HEK293 (cell line): ENCODE results near the gene CEP72.

Experiments
- CTCF ChIA-PET: fragments of 350-600 bp; formaldehyde crosslinking; extraction: SDS; loops from one replicate; lab custom pipeline; 2021; ENCODE audit warnings: antibody characterized with exemption; lab: Yijun Ruan, JAX
- POLR2A ChIA-PET: fragments of 300-600 bp; formaldehyde crosslinking; extraction: SDS; loops from one replicate; lab custom pipeline; 2020; ENCODE audit warnings: antibody characterized with exemption, inconsistent platforms; lab: Yijun Ruan, JAX
- H3K27ac ChIP-seq: fragments of 200-500 bp; sonication (Bioruptor generic); 2 replicates; pipeline ENCODE4 v1.5.1; 2014; ENCODE audit warnings: low read depth, low read length, control low read depth, inconsistent platforms; ENCODE audit errors: extremely low read depth
- H3K36me3 ChIP-seq, 2 experiments: fragments of 200-500 bp in 1 of 2; sonication (Bioruptor generic) in 1 of 2; 1 replicate in 1 of 2; 2 replicates in 1 of 2; pipeline ENCODE4 v1.5.1; 2014 to 2017; ENCODE audit warnings: inconsistent platforms in 2 of 2, low read length in 2 of 2; ENCODE audit not compliant: control insufficient read depth in 2 of 2, insufficient read depth in 1 of 2
- H3K4me1 ChIP-seq: fragments of 200-500 bp; sonication (Bioruptor generic); 2 replicates; pipeline ENCODE4 v1.5.1; 2014; ENCODE audit warnings: mild to moderate bottlenecking, low read length, inconsistent platforms; ENCODE audit not compliant: control insufficient read depth, insufficient read depth
- H3K4me3 ChIP-seq: 2 replicates; pipeline ENCODE4 v1.5.1; 2011; ENCODE audit warnings: low read depth, mild to moderate bottlenecking, control low read depth, low read length, moderate library complexity
- H3K9me3 ChIP-seq: fragments of 200-500 bp; sonication (Bioruptor generic); 2 replicates; pipeline ENCODE4 v1.5.1; 2014; ENCODE audit warnings: low read depth, low read length, inconsistent platforms; ENCODE audit not compliant: control insufficient read depth, insufficient read depth
- EGR2 ChIP-seq: fragments of 450-650 bp; formaldehyde crosslinking; IDR thresholded peaks from 2 replicates; pipeline ENCODE4 v1.5.1; 2016; ENCODE audit warnings: low read depth, missing biosample characterization, missing genetic modification characterization
- GLIS1 ChIP-seq: fragments of 450-650 bp; formaldehyde crosslinking; IDR thresholded peaks from 2 replicates; pipeline ENCODE4 v1.5.1; 2016; ENCODE audit warnings: missing biosample characterization, missing genetic modification characterization
- IKZF3 ChIP-seq: fragments of 450-650 bp; IDR thresholded peaks from 2 replicates; pipeline ENCODE4 v1.5.0; 2018; ENCODE audit warnings: missing biosample characterization, mild to moderate bottlenecking, missing genetic modification characterization, moderate library complexity
- KLF9 ChIP-seq: fragments of 450-650 bp; formaldehyde crosslinking; IDR thresholded peaks from 2 replicates; pipeline ENCODE4 v1.5.1; 2016; ENCODE audit warnings: missing biosample characterization, missing genetic modification characterization, low read depth
- REST ChIP-seq: fragments of 450-650 bp; formaldehyde crosslinking; IDR thresholded peaks from 2 replicates; pipeline ENCODE4 v1.5.1; 2016; ENCODE audit warnings: missing biosample characterization, missing genetic modification characterization
- ZBTB17 ChIP-seq: fragments of 450-650 bp; formaldehyde crosslinking; IDR thresholded peaks from 2 replicates; pipeline ENCODE4 v1.5.1; 2016; ENCODE audit warnings: missing biosample characterization, missing genetic modification characterization
- ZBTB7A ChIP-seq: fragments of 450-650 bp; formaldehyde crosslinking; IDR thresholded peaks from 2 replicates; pipeline ENCODE4 v1.5.1; 2016; ENCODE audit warnings: low read depth, missing biosample characterization, missing genetic modification characterization
- ZFP37 ChIP-seq: fragments of 450-650 bp; formaldehyde crosslinking; IDR thresholded peaks from 2 replicates; pipeline ENCODE4 v1.5.1; 2016; ENCODE audit warnings: missing biosample characterization, missing genetic modification characterization
- ZNF10 ChIP-seq: fragments of 450-650 bp; formaldehyde crosslinking; IDR thresholded peaks from 2 replicates; pipeline ENCODE4 v1.5.1; 2017; ENCODE audit warnings: missing biosample characterization, missing genetic modification characterization
- ZNF146 ChIP-seq: fragments of 450-650 bp; formaldehyde crosslinking; IDR thresholded peaks from 2 replicates; pipeline ENCODE4 v1.5.1; 2016; ENCODE audit warnings: missing biosample characterization, missing genetic modification characterization
- ZNF221 ChIP-seq: fragments of 450-650 bp; formaldehyde crosslinking; IDR thresholded peaks from 2 replicates; pipeline ENCODE4 v1.5.1; 2017; ENCODE audit warnings: missing biosample characterization, missing genetic modification characterization, borderline replicate concordance
- ZNF223 ChIP-seq: fragments of 450-650 bp; formaldehyde crosslinking; IDR thresholded peaks from 2 replicates; pipeline ENCODE4 v1.5.1; 2016; ENCODE audit warnings: missing biosample characterization, missing genetic modification characterization
- ZNF335 ChIP-seq: fragments of 450-650 bp; formaldehyde crosslinking; conservative IDR thresholded peaks from 2 replicates; pipeline ENCODE4 v1.5.1; 2016; ENCODE audit warnings: missing biosample characterization, missing genetic modification characterization
- ZNF530 ChIP-seq: fragments of 450-650 bp; formaldehyde crosslinking; IDR thresholded peaks from 2 replicates; pipeline ENCODE4 v1.5.1; 2016; ENCODE audit warnings: low read depth, missing biosample characterization, missing genetic modification characterization
- ZNF600 ChIP-seq: fragments of 450-650 bp; formaldehyde crosslinking; IDR thresholded peaks from 2 replicates; pipeline ENCODE4 v1.5.1; 2016; ENCODE audit warnings: missing biosample characterization, missing genetic modification characterization
- ZNF621 ChIP-seq: fragments of 450-650 bp; formaldehyde crosslinking; IDR thresholded peaks from 2 replicates; pipeline ENCODE4 v1.5.1; 2017; ENCODE audit warnings: missing biosample characterization, missing genetic modification characterization
- ZNF677 ChIP-seq: fragments of 450-650 bp; IDR thresholded peaks from 2 replicates; pipeline ENCODE4 v1.5.0; 2018; ENCODE audit warnings: missing biosample characterization, mild to moderate bottlenecking, missing genetic modification characterization, moderate library complexity
- ZNF747 ChIP-seq: fragments of 450-650 bp; formaldehyde crosslinking; IDR thresholded peaks from 2 replicates; pipeline ENCODE4 v1.5.1; 2016; ENCODE audit warnings: missing biosample characterization, missing genetic modification characterization
- TF ChIP-seq, protein P1 (sequence below): fragments of 450-650 bp; formaldehyde crosslinking; conservative IDR thresholded peaks from 2 replicates; pipeline ENCODE4 v1.5.1; 2016; ENCODE audit warnings: low read depth, missing biosample characterization, missing genetic modification characterization
- TF ChIP-seq, protein P2 (sequence below): fragments of 450-650 bp; formaldehyde crosslinking; IDR thresholded peaks from 2 replicates; pipeline ENCODE4 v1.5.1; 2016; ENCODE audit warnings: missing biosample characterization, missing genetic modification characterization

Gene CEP72

GRCh38 chr5:639584-640213, 27.6 kb downstream of the CEP72 start:
- no peak overlapping the region for H3K4me3 ChIP-seq
- H3K4me1 ChIP-seq = no peaks in the 10 kb centered on the region
- POLR2A ChIA-PET = no interaction called here
- no peak overlapping the region for H3K27ac ChIP-seq
- TF ChIP-seq EGR2 (tag by site-specific recombination) (no peak), ZBTB7A (no peak), ZNF621 (tag by site-specific recombination) (no peak), REST (no peak), KLF9 (tag by site-specific recombination) (no peak), ZNF747 (tag by site-specific recombination) (no peak), ZNF10 (no peak), ZNF223 (tag by site-specific recombination) (no peak), ZNF600 (tag by site-specific recombination) (no peak), ZNF146 (tag by site-specific recombination) (no peak), ZNF677 (tag by site-specific recombination) (no peak), ZFP37 (tag by site-specific recombination) (no peak), GLIS1 (no peak), IKZF3 (tag by site-specific recombination) (no peak), ZNF530 (tag by site-specific recombination) (no peak), ZBTB17 (no peak), ZNF221 (tag by site-specific recombination) (no peak), ZNF335 (tag by site-specific recombination) (no peak)
- TF ChIP-seq, protein P1, sequence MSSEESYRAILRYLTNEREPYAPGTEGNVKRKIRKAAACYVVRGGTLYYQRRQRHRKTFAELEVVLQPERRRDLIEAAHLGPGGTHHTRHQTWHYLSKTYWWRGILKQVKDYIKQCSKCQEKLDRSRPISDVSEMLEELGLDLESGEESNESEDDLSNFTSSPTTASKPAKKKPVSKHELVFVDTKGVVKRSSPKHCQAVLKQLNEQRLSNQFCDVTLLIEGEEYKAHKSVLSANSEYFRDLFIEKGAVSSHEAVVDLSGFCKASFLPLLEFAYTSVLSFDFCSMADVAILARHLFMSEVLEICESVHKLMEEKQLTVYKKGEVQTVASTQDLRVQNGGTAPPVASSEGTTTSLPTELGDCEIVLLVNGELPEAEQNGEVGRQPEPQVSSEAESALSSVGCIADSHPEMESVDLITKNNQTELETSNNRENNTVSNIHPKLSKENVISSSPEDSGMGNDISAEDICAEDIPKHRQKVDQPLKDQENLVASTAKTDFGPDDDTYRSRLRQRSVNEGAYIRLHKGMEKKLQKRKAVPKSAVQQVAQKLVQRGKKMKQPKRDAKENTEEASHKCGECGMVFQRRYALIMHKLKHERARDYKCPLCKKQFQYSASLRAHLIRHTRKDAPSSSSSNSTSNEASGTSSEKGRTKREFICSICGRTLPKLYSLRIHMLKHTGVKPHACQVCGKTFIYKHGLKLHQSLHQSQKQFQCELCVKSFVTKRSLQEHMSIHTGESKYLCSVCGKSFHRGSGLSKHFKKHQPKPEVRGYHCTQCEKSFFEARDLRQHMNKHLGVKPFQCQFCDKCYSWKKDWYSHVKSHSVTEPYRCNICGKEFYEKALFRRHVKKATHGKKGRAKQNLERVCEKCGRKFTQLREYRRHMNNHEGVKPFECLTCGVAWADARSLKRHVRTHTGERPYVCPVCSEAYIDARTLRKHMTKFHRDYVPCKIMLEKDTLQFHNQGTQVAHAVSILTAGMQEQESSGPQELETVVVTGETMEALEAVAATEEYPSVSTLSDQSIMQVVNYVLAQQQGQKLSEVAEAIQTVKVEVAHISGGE (tag by site-specific recombination) = no peak
- TF ChIP-seq, protein P2, sequence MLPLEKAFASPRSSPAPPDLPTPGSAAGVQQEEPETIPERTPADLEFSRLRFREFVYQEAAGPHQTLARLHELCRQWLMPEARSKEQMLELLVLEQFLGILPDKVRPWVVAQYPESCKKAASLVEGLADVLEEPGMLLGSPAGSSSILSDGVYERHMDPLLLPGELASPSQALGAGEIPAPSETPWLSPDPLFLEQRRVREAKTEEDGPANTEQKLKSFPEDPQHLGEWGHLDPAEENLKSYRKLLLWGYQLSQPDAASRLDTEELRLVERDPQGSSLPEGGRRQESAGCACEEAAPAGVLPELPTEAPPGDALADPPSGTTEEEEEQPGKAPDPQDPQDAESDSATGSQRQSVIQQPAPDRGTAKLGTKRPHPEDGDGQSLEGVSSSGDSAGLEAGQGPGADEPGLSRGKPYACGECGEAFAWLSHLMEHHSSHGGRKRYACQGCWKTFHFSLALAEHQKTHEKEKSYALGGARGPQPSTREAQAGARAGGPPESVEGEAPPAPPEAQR (tag by site-specific recombination) = no peak
- H3K36me3 ChIP-seq = peaks cover 25 to 96% of the 10 kb centered on the region in 2 experiments
- no peaks in the 10 kb centered on the region for H3K9me3 ChIP-seq
- CTCF ChIA-PET = interaction anchor here (0.6 to 1.3 kb wide), 2 partner anchors 18 to 30 kb away, joined by 5 to 6 read pairs; no protein-coding TSS in a partner anchor
